Dendritic cell treated with granulocyte-macrophage colony-stimulating factor and Interleukin-4, amounts not matched to agents 40 ng/mL and 50 ng/mL, for 4 days (primary cell): Measurements from ENCODE around the gene DLL4.
"Not testable (repeated sequence)": the region's sequence is repeated elsewhere in the genome, so short reads cannot be mapped to it uniquely, and the experiment has no call there.

ENCODE experiments used
- H3K27ac Mint-ChIP-seq: one replicate; pipeline ENCODE4 v1.8.0; 2022; ENCODE audit warnings: mild to moderate bottlenecking, mixed read lengths
- H3K27me3 Mint-ChIP-seq: one replicate; pipeline ENCODE4 v1.8.0; 2022; ENCODE audit warnings: mild to moderate bottlenecking, mixed read lengths
- H3K36me3 Mint-ChIP-seq: one replicate; pipeline ENCODE4 v1.8.0; 2022; ENCODE audit warnings: low read depth, mixed read lengths
- H3K4me1 Mint-ChIP-seq: one replicate; pipeline ENCODE4 v1.8.0; 2022; ENCODE audit warnings: low read depth, mixed read lengths
- H3K4me3 Mint-ChIP-seq: one replicate; pipeline ENCODE4 v1.8.0; 2022; ENCODE audit warnings: mild to moderate bottlenecking, moderate library complexity, mixed read lengths
- H3K9me3 Mint-ChIP-seq: one replicate; pipeline ENCODE4 v1.8.0; 2022; ENCODE audit warnings: mixed read lengths
- intact Hi-C: fragments of 100-400 bp; cut with micrococcal nuclease; formaldehyde crosslinking; loops from one replicate; pipeline ENCODE4 v1.15.0; 2022

DLL4 gene

GRCh38 chr15:40960151-40960885, 31.2 kb downstream of the DLL4 start:
- no peak overlapping the region for H3K27ac Mint-ChIP-seq
- H3K27me3 Mint-ChIP-seq = peaks cover 10% of the 10 kb centered on the region
- intact Hi-C loops = no loop called here
- H3K4me3 Mint-ChIP-seq = no peak overlapping the region
- no peaks in the 10 kb centered on the region for H3K4me1 Mint-ChIP-seq
- no peaks in the 10 kb centered on the region for H3K36me3 Mint-ChIP-seq
- no peaks in the 10 kb centered on the region for H3K9me3 Mint-ChIP-seq

- Mint-ChIP-seq H3K27ac (peak overlapping the region; percentile 34), H3K9me3 (no peaks in the 10 kb centered on the region), H3K4me3 (no peak overlapping the region), H3K36me3 (no peaks in the 10 kb centered on the region), H3K27me3 (peaks cover 9% of the 10 kb centered on the region), H3K4me1 (no peaks in the 10 kb centered on the region)
- intact Hi-C loops = no loop called here
These were observed 31.8 kb downstream of the DLL4 start for GRCh38 chr15:40960925-40961324.

GRCh38 chr15:40961740-40962139, 32.6 kb downstream of the DLL4 start:
- H3K36me3 Mint-ChIP-seq, H3K4me3 Mint-ChIP-seq, H3K27ac Mint-ChIP-seq, H3K27me3 Mint-ChIP-seq, intact Hi-C loops, H3K4me1 Mint-ChIP-seq, H3K9me3 Mint-ChIP-seq: not testable (repeated sequence)

GRCh38 chr15:40962317-40962716, 33.2 kb downstream of the DLL4 start:
- H3K9me3 Mint-ChIP-seq, H3K4me3 Mint-ChIP-seq, H3K4me1 Mint-ChIP-seq, H3K36me3 Mint-ChIP-seq, intact Hi-C loops, H3K27me3 Mint-ChIP-seq, H3K27ac Mint-ChIP-seq: not testable (repeated sequence)

GRCh38 chr15:40963201-40963600, 34.1 kb downstream of the DLL4 start:
- no peak overlapping the region for H3K27ac Mint-ChIP-seq
- intact Hi-C loops = no loop called here
- no peaks in the 10 kb centered on the region for H3K36me3 Mint-ChIP-seq
- H3K9me3 Mint-ChIP-seq = no peaks in the 10 kb centered on the region
- no peaks in the 10 kb centered on the region for H3K4me1 Mint-ChIP-seq
- no peak overlapping the region for H3K4me3 Mint-ChIP-seq
- peaks cover 8% of the 10 kb centered on the region for H3K27me3 Mint-ChIP-seq

- intact Hi-C loops = no loop called here
- H3K27me3 Mint-ChIP-seq = peaks cover 8% of the 10 kb centered on the region
- no peak overlapping the region for H3K4me3 Mint-ChIP-seq
- H3K9me3 Mint-ChIP-seq = no peaks in the 10 kb centered on the region
- H3K4me1 Mint-ChIP-seq = no peaks in the 10 kb centered on the region
- no peaks in the 10 kb centered on the region for H3K36me3 Mint-ChIP-seq
- H3K27ac Mint-ChIP-seq = no peak overlapping the region
These were observed 34.9 kb downstream of the DLL4 start for GRCh38 chr15:40964006-40964405.

GRCh38 chr15:40964634-40965033, 35.5 kb downstream of the DLL4 start:
- intact Hi-C loops = no loop called here
- peaks cover 7% of the 10 kb centered on the region for H3K27me3 Mint-ChIP-seq
- no peaks in the 10 kb centered on the region for H3K4me1 Mint-ChIP-seq
- H3K27ac Mint-ChIP-seq = no peak overlapping the region
- H3K9me3 Mint-ChIP-seq = no peaks in the 10 kb centered on the region
- H3K36me3 Mint-ChIP-seq = no peaks in the 10 kb centered on the region
- H3K4me3 Mint-ChIP-seq = no peak overlapping the region

GRCh38 chr15:40968290-40969085, 39.3 kb downstream of the DLL4 start:
- Mint-ChIP-seq H3K9me3 (no peaks in the 10 kb centered on the region), H3K27ac (no peak overlapping the region), H3K27me3 (no peaks in the 10 kb centered on the region), H3K36me3 (no peaks in the 10 kb centered on the region), H3K4me3 (no peak overlapping the region), H3K4me1 (no peaks in the 10 kb centered on the region)
- intact Hi-C loops = no loop called here

- no peaks in the 10 kb centered on the region for H3K4me1 Mint-ChIP-seq
- no peaks in the 10 kb centered on the region for H3K36me3 Mint-ChIP-seq
- no peak overlapping the region for H3K4me3 Mint-ChIP-seq
- H3K27ac Mint-ChIP-seq = no peak overlapping the region
- no peaks in the 10 kb centered on the region for H3K27me3 Mint-ChIP-seq
- intact Hi-C loops = no loop called here
- H3K9me3 Mint-ChIP-seq = no peaks in the 10 kb centered on the region
These were observed 40.2 kb downstream of the DLL4 start for GRCh38 chr15:40969363-40969762.

- Mint-ChIP-seq H3K4me1 (no peaks in the 10 kb centered on the region), H3K27me3 (no peaks in the 10 kb centered on the region), H3K4me3 (no peak overlapping the region), H3K36me3 (peaks cover 43% of the 10 kb centered on the region), H3K27ac (no peak overlapping the region), H3K9me3 (no peaks in the 10 kb centered on the region)
- intact Hi-C loops = no loop called here
These were observed 45.7 kb downstream of the DLL4 start for GRCh38 chr15:40974879-40975278.

GRCh38 chr15:40976819-40977218, 47.7 kb downstream of the DLL4 start:
- Mint-ChIP-seq H3K4me1 (no peaks in the 10 kb centered on the region), H3K27ac (no peak overlapping the region), H3K4me3 (no peak overlapping the region), H3K27me3 (no peaks in the 10 kb centered on the region), H3K36me3 (peaks cover 63% of the 10 kb centered on the region), H3K9me3 (no peaks in the 10 kb centered on the region)
- intact Hi-C loops = no loop called here

- Mint-ChIP-seq H3K4me3 (no peak overlapping the region), H3K9me3 (no peaks in the 10 kb centered on the region), H3K36me3 (peaks cover 76% of the 10 kb centered on the region), H3K27me3 (no peaks in the 10 kb centered on the region), H3K27ac (no peak overlapping the region), H3K4me1 (no peaks in the 10 kb centered on the region)
- intact Hi-C loops = no loop called here
These were observed 49.0 kb downstream of the DLL4 start for GRCh38 chr15:40978141-40978540.

GRCh38 chr15:40978562-40978961, 49.4 kb downstream of the DLL4 start:
- no peaks in the 10 kb centered on the region for H3K4me1 Mint-ChIP-seq
- H3K27me3 Mint-ChIP-seq = no peaks in the 10 kb centered on the region
- intact Hi-C loops = no loop called here
- peaks cover 80% of the 10 kb centered on the region for H3K36me3 Mint-ChIP-seq
- no peak overlapping the region for H3K4me3 Mint-ChIP-seq
- H3K27ac Mint-ChIP-seq = no peak overlapping the region
- no peaks in the 10 kb centered on the region for H3K9me3 Mint-ChIP-seq

- Mint-ChIP-seq H3K36me3 (peaks cover 100% of the 10 kb centered on the region), H3K4me3 (no peak overlapping the region), H3K9me3 (no peaks in the 10 kb centered on the region), H3K27ac (no peak overlapping the region), H3K27me3 (no peaks in the 10 kb centered on the region), H3K4me1 (no peaks in the 10 kb centered on the region)
- intact Hi-C loops = no loop called here
These were observed 52.0 kb downstream of the DLL4 start for GRCh38 chr15:40981186-40981585.
